ENCODE measurements around the gene CA10. TPM values are rescaled to one million over a fixed set of nuclear protein-coding genes. Genes with fewer than 3 reads are reported as not detected.

The CA10 gene
- total RNA-seq, 2 donors from 2014 or later: 0.15 to 0.96 TPM

DNA sequence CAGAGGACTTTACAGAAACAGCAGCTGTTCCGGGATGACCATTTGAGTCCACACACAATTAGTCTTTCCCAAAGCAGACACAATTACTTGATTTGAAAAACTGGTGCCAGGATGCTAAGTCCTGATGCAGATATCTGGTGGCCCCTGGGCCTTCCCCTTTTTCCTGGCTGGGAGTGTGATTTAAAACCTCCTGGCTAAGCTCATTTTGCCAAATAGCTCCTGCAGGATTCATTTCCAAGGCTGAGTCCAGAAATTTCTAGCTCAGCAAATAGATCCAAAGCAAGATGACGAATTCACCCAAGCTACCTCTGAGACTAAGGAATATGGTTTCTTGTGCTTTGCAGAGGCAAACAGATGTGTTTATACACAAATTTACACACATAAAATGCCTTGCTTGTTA, 422.2 kb downstream of the CA10 start:
- Mint-ChIP-seq H3K27ac (no peak overlapping the region), H3K4me1 (no peaks in the 10 kb centered on the region), H3K36me3 (ENCODE audit: low read depth) (no peaks in the 10 kb centered on the region), H3K4me3 (no peak overlapping the region), H3K27me3 (peaks cover 32% of the 10 kb centered on the region)
- DNase-seq (no peak), ATAC-seq (no peak)
- H3K9me3 ChIP-seq (ENCODE audit: control insufficient read depth, low read length, poor library complexity, severe bottlenecking): no peaks in the 10 kb centered on the region

DNA sequence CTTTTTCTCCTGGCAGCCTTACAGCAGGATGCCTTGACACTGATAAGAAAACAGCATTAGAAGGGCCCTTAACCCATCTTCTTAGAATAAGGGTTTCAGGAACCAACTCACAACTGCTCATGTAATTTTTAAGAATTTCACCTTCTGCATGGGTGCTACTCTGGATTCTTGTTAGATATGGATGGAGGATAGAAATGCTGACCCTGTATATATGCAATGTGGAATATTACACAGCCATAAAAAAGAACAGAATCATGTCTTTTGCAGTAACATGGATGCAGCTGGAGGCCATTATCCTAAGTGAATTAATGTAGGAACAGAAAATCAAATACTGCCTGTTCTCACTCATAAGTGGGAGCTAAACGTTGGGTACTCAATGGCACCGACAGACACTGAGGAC, 423.5 kb downstream of the CA10 start:
- Mint-ChIP-seq H3K4me1 (no peaks in the 10 kb centered on the region), H3K4me3 (no peak overlapping the region), H3K27ac (no peak overlapping the region), H3K36me3 (ENCODE audit: low read depth) (no peaks in the 10 kb centered on the region), H3K27me3 (peaks cover 38% of the 10 kb centered on the region)
- ATAC-seq (no peak), DNase-seq (no peak)
- H3K9me3 ChIP-seq (ENCODE audit: control insufficient read depth, low read length, poor library complexity, severe bottlenecking): no peaks in the 10 kb centered on the region

DNA sequence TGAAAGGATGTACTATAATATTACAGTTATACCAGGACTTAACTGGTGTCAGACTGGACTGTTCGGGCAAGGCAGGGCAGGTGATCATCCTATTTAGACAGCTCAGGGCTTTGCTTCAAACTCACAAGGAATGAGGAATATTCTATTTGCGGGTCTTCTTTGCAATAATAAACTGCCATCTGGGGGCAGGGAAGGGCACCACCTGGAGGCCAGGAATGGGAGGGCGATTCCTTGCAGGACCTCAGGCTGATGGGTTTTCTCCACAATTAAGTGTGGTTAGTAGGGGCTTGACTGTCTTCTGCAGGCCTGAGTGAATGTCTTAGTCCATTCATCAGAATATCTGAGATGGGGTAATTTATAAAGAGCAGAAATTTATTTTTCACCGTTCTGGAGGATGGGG, 424.1 kb downstream of the CA10 start:
- ATAC-seq (no peak), DNase-seq (no peak)
- Mint-ChIP-seq H3K27me3 (peaks cover 38% of the 10 kb centered on the region), H3K27ac (no peak overlapping the region), H3K36me3 (ENCODE audit: low read depth) (no peaks in the 10 kb centered on the region), H3K4me3 (no peak overlapping the region), H3K4me1 (no peaks in the 10 kb centered on the region)
- no peaks in the 10 kb centered on the region for H3K9me3 ChIP-seq (ENCODE audit: control insufficient read depth, low read length, poor library complexity, severe bottlenecking)

DNA sequence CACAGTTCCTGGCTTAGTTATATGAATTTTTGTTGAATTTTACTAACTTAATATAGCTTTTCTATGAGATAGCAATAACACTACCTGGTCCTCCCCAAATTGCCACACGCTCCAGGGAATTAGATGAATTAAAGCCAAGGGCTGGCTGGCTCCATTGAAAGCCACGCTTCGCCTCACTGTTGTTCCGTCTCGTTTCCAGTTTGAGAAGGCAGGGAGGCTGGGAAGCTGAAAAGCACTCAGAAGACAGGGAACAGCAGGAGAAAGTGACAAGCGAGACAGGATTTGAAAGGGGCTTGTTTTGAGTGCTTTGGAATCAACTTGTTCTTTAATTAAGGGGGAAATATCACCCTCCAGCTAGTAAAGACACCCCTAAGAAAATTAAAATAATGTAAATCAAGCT, 425.3 kb downstream of the CA10 start:
- no peaks in the 10 kb centered on the region for H3K9me3 ChIP-seq (ENCODE audit: control insufficient read depth, low read length, poor library complexity, severe bottlenecking)
- Mint-ChIP-seq H3K27ac (no peak overlapping the region), H3K4me1 (no peaks in the 10 kb centered on the region), H3K4me3 (no peak overlapping the region), H3K27me3 (peaks cover 50% of the 10 kb centered on the region), H3K36me3 (ENCODE audit: low read depth) (no peaks in the 10 kb centered on the region)
- ATAC-seq (no peak), DNase-seq (no peak)

DNA sequence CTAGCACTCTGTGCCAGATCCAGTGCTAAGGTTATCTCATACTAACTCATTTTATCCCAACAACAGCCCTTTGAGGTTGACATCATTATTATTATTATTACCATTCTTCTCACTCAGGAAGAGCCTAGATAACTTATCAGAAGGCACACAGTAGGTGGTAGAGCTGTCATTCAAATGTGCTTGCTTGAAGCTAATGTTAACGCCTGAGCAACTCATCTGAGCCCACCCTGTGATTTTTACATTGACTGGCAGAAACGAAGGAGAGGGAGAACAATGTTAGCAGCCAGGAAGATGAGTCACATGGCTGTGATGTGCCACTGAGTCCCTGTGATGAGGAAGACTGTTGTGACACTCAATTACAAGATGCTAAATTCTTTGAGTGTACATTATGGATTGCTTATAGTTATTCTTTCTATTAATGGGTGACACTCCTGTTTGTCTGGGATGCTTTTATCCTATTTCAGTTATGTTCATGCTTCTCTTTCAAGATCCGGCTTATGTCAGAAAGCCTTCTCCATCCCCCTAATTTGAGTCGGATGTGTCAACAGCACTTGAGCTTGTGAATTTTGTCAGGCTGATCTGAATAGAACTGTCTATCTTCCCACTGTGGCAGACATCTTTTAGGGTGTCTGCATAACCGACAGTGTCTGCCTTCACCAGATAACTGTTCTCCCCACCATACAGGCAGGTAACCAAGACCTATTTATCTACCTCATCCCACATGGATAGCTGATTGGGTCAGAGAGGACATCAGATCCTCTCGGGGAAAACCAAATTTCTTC, 426.4 kb downstream of the CA10 start:
- no peak overlapping the region for H3K4me3 Mint-ChIP-seq
- ATAC-seq: no peak
- peaks cover 51% of the 10 kb centered on the region for H3K27me3 Mint-ChIP-seq
- no peaks in the 10 kb centered on the region for H3K4me1 Mint-ChIP-seq
- H3K9me3 ChIP-seq (ENCODE audit: control insufficient read depth, low read length, poor library complexity, severe bottlenecking): no peaks in the 10 kb centered on the region
- H3K36me3 Mint-ChIP-seq (ENCODE audit: low read depth): no peaks in the 10 kb centered on the region
- no peak overlapping the region for H3K27ac Mint-ChIP-seq
- no peak for DNase-seq

DNA sequence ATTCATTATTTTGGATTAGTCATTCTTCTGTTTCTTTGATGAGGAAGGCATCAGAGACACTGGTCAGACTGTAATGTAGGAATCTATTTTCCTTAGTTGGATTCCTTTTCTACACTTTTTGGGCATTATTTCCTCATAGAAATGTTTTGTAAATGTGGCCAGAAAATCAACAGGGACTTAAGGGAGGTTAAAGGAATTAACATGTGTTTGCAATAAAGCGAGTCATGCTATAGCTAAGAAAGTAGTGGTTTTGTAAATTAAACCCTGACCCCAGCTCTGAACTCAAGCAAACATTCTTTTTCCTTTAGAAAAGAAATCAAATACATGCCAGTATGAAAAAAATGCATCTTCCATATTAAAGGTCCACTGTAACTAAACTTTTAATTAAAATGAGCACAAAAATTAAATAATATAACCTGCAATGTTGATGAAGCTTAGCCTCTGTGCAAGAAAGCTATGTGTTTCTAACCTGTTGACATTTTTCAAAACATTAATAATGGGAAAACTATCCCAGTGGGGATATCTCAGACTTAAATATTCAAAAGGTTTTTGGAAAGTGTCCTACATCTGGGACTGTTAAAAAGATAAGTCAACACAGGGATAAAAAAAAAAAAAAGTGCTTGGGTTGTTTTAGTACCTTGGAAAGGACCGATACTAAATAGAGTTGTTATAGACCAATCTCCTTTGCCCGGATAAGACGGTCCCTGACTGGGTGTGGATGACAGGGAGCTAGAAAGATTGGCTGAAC, 428.0 kb downstream of the CA10 start:
- no peaks in the 10 kb centered on the region for H3K9me3 ChIP-seq (ENCODE audit: control insufficient read depth, low read length, poor library complexity, severe bottlenecking)
- H3K27me3 Mint-ChIP-seq: peaks cover 61% of the 10 kb centered on the region
- DNase-seq (no peak), ATAC-seq (no peak)
- no peaks in the 10 kb centered on the region for H3K36me3 Mint-ChIP-seq (ENCODE audit: low read depth)
- no peak overlapping the region for H3K27ac Mint-ChIP-seq
- H3K4me3 Mint-ChIP-seq: no peak overlapping the region
- H3K4me1 Mint-ChIP-seq: peaks cover 2% of the 10 kb centered on the region

DNA sequence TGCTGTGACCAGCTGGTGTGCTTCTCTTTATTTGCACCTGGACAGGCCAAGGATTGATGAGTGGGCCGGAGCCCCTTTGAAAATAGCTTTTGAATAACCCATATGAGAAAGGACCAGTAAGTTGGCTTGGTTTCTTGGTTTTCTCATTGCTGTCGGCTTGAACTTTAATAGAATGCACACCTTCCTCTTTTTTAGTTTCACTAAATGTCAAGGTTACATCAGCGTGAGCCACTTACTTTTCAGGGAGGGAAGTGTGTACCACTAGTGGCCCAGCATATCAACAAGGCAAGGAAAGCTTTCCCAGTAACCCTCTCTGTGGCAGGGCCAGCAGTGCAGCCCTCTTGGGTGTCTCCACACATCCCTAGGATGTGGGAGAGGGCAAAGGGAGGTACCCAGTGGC, 433.3 kb downstream of the CA10 start:
- no peaks in the 10 kb centered on the region for H3K9me3 ChIP-seq (ENCODE audit: control insufficient read depth, low read length, poor library complexity, severe bottlenecking)
- H3K4me3 Mint-ChIP-seq: no peak overlapping the region
- no peak for ATAC-seq
- peaks cover 49% of the 10 kb centered on the region for H3K27me3 Mint-ChIP-seq
- H3K4me1 Mint-ChIP-seq: peaks cover 2% of the 10 kb centered on the region
- DNase-seq: no peak
- no peak overlapping the region for H3K27ac Mint-ChIP-seq
- no peaks in the 10 kb centered on the region for H3K36me3 Mint-ChIP-seq (ENCODE audit: low read depth)

DNA sequence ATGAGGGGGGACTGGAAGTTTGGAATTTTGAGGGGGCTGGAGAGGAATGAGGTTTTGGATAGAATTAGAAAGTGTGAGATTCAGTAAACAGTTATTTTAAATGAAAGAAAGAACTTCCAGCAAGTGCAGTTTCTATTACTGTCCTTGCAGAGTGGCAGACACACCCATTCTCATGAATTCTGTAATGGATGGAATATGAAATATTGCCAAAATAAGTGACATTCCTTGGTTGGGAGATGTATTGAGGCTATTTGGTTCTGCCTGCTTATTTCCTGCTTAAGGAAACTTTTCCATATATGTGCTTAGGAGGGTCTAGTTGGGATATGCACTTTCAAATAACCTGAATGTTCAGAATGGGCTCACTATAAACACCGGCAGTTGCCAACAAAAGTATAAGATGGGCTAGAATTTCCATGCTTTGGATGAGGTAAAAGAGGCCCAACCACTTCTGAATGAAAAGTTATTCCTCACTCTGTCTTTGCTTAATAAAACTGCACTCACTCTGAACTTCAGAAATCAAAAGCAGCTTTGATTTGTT, 434.4 kb downstream of the CA10 start:
- H3K9me3 ChIP-seq (ENCODE audit: control insufficient read depth, low read length, poor library complexity, severe bottlenecking): no peaks in the 10 kb centered on the region
- H3K4me3 Mint-ChIP-seq: no peak overlapping the region
- H3K27me3 Mint-ChIP-seq: peaks cover 50% of the 10 kb centered on the region
- DNase-seq: no peak
- no peak overlapping the region for H3K27ac Mint-ChIP-seq
- H3K4me1 Mint-ChIP-seq: peaks cover 2% of the 10 kb centered on the region
- ATAC-seq: no peak
- H3K36me3 Mint-ChIP-seq (ENCODE audit: low read depth): no peaks in the 10 kb centered on the region

DNA sequence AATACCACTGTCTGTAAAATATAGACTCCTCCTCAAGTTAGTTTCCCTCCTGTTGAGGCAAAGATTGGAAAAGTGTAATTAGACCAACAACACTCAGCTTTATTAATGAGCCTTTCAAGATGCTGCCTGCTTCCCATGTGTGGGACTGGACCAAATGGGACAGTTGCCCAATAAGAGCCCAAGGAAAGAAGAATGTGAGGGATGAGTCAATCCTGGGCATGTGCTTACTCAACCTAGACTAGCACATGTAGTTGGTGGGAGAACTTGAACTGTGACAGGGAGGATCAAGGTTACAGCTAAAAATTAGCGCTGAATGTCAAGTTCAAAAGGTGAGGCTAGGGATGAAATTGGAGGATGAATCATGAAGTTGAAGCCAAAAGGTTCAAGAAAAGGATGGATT, 435.5 kb downstream of the CA10 start:
- Mint-ChIP-seq H3K4me1 (peaks cover 2% of the 10 kb centered on the region), H3K4me3 (no peak overlapping the region), H3K27me3 (peaks cover 43% of the 10 kb centered on the region), H3K27ac (no peak overlapping the region), H3K36me3 (ENCODE audit: low read depth) (no peaks in the 10 kb centered on the region)
- DNase-seq (no peak), ATAC-seq (no peak)
- H3K9me3 ChIP-seq (ENCODE audit: control insufficient read depth, low read length, poor library complexity, severe bottlenecking): no peaks in the 10 kb centered on the region

GRCh38 chr17:51721730-51722129, 436.8 kb downstream of the CA10 start:
- Mint-ChIP-seq H3K4me1 (no peaks in the 10 kb centered on the region), H3K27me3 (peaks cover 39% of the 10 kb centered on the region), H3K4me3 (no peak overlapping the region), H3K36me3 (ENCODE audit: low read depth) (no peaks in the 10 kb centered on the region), H3K27ac (no peak overlapping the region)
- ATAC-seq (no peak), DNase-seq (no peak)
- H3K9me3 ChIP-seq (ENCODE audit: control insufficient read depth, low read length, poor library complexity, severe bottlenecking): no peaks in the 10 kb centered on the region

GRCh38 chr17:51720439-51720838, 438.1 kb downstream of the CA10 start:
- H3K4me3 Mint-ChIP-seq: no peak overlapping the region
- no peaks in the 10 kb centered on the region for H3K4me1 Mint-ChIP-seq
- no peak for ATAC-seq

DNA sequence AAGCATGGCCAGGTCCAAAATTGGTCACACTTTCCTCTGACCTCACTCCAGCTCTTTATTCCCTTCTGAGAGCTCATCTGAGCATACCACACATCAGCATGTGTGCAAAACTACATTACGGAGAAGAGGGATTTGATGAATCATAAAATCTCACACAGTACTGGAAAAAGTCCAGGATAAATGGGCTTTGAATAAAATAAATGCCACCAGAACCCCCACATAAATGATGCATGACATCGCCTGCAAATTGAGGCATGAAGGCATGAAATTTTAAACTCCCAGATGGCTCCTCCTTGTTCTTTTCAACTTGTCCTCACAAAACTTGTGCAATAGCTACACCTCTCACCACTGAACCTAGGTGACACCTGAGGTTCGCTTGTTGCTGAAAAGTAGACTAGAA, 439.5 kb downstream of the CA10 start:
- H3K27ac Mint-ChIP-seq: no peak overlapping the region
- H3K36me3 Mint-ChIP-seq (ENCODE audit: low read depth): no peaks in the 10 kb centered on the region
- peaks cover 21% of the 10 kb centered on the region for H3K27me3 Mint-ChIP-seq
- no peak for ATAC-seq
- no peak for DNase-seq
- H3K9me3 ChIP-seq (ENCODE audit: control insufficient read depth, low read length, poor library complexity, severe bottlenecking): no peaks in the 10 kb centered on the region
- H3K4me1 Mint-ChIP-seq: no peaks in the 10 kb centered on the region
- no peak overlapping the region for H3K4me3 Mint-ChIP-seq

More at GRCh38 chr17:51720439-51720838, 438.1 kb downstream of the CA10 start:
- no peaks in the 10 kb centered on the region for H3K9me3 ChIP-seq (ENCODE audit: control insufficient read depth, low read length, poor library complexity, severe bottlenecking)
- H3K27me3 Mint-ChIP-seq: peaks cover 32% of the 10 kb centered on the region
- no peak overlapping the region for H3K27ac Mint-ChIP-seq
- no peaks in the 10 kb centered on the region for H3K36me3 Mint-ChIP-seq (ENCODE audit: low read depth)
- DNase-seq: no peak

DNA sequence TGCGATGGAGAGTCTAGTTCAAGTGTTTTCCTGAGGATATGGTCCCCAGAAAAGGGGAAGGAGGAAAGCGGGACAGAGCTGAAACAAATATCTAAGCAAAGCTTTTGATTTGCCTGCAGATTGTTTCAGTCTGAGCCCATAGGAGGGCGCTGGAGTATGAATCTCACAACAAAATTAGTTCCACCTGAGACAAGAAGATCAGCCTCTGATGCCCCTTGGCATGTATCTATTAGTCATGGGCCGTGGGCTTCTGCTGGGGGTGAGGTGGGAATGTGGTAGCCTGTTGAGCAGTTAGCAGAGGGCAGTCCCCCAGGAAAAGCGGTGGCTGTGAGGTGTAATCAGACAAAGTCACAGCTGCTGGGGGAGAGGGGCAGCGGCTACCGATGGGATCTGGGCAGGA, 446.9 kb downstream of the CA10 start:
- H3K9me3 ChIP-seq (ENCODE audit: control insufficient read depth, low read length, poor library complexity, severe bottlenecking): no peaks in the 10 kb centered on the region
- Mint-ChIP-seq H3K36me3 (ENCODE audit: low read depth) (no peaks in the 10 kb centered on the region), H3K27ac (no peak overlapping the region), H3K27me3 (peaks cover 49% of the 10 kb centered on the region), H3K4me3 (no peak overlapping the region), H3K4me1 (no peaks in the 10 kb centered on the region)
- no peak for DNase-seq
- ATAC-seq: no peak

GRCh38 chr17:51710634-51710979, 447.9 kb downstream of the CA10 start:
- H3K4me1 Mint-ChIP-seq: no peaks in the 10 kb centered on the region
- DNase-seq (no peak), ATAC-seq (no peak)
- no peaks in the 10 kb centered on the region for H3K9me3 ChIP-seq (ENCODE audit: control insufficient read depth, low read length, poor library complexity, severe bottlenecking)
- no peak overlapping the region for H3K27ac Mint-ChIP-seq
- H3K4me3 Mint-ChIP-seq: no peak overlapping the region
- no peaks in the 10 kb centered on the region for H3K36me3 Mint-ChIP-seq (ENCODE audit: low read depth)
- peaks cover 54% of the 10 kb centered on the region for H3K27me3 Mint-ChIP-seq

Data from T-helper 17 cell (primary cell).